Dedifferentiated amniotic fluid mesenchymal stem cell (primary cell): Measurements from ENCODE around the gene CCDC27.

Experiments used
- DNase-seq: peaks from one replicate; pipeline ENCODE4 v3.0.0-alpha.2; 2016; ENCODE audit errors: extremely low spot score

Gene CCDC27

GRCh38 chr1:3774946-3775489 lies 22.8 kb downstream of the CCDC27 start:
- DNase-seq, result no peak

- DNase-seq, result no peak
Observed at GRCh38 chr1:3775490-3776230, 23.4 kb downstream of the CCDC27 start.

- no peak for DNase-seq
Observed at GRCh38 chr1:3776231-3776961, 24.1 kb downstream of the CCDC27 start.

- DNase-seq, result no peak
Observed at GRCh38 chr1:3777078-3777547, 24.9 kb downstream of the CCDC27 start.

- no peak for DNase-seq
Observed at GRCh38 chr1:3777647-3778589, 25.7 kb downstream of the CCDC27 start.

- no peak for DNase-seq
Observed at GRCh38 chr1:3778590-3779264, 26.5 kb downstream of the CCDC27 start.

- no peak for DNase-seq
Observed at GRCh38 chr1:3779265-3779911, 27.1 kb downstream of the CCDC27 start.

GRCh38 chr1:3779912-3780416 lies 27.7 kb downstream of the CCDC27 start:
- no peak for DNase-seq

- no peak for DNase-seq
Observed at GRCh38 chr1:3780901-3781300, 28.7 kb downstream of the CCDC27 start.

- DNase-seq, result no peak
Observed at GRCh38 chr1:3783651-3784474, 31.6 kb downstream of the CCDC27 start.

- no peak for DNase-seq
Observed at GRCh38 chr1:3785045-3785444, 32.8 kb downstream of the CCDC27 start.

- DNase-seq, result no peak
Observed at GRCh38 chr1:3785456-3786157, 33.4 kb downstream of the CCDC27 start.

- no peak for DNase-seq
Observed at GRCh38 chr1:3786468-3787348, 34.5 kb downstream of the CCDC27 start.

GRCh38 chr1:3787349-3787715 lies 35.1 kb downstream of the CCDC27 start:
- DNase-seq, result no peak

GRCh38 chr1:3787745-3788605 lies 35.7 kb downstream of the CCDC27 start:
- no peak for DNase-seq

- DNase-seq, result no peak
Observed at GRCh38 chr1:3788756-3789420, 36.6 kb downstream of the CCDC27 start.
